K562 (cell line): ENCODE measurements around the gene FTSJ3. TPM values are rescaled to one million over a fixed set of nuclear protein-coding genes. Genes with fewer than 3 reads are reported as not detected.

Source experiments
- BRD9 ChIP-seq: fragments of 450-650 bp; IDR thresholded peaks from 2 replicates; pipeline ENCODE4 v1.6.1; 2018; ENCODE audit warnings: low read depth; ENCODE audit not compliant: partially characterized antibody
- HBP1 ChIP-seq: fragments of 450-650 bp; formaldehyde crosslinking; IDR thresholded peaks from 2 replicates; pipeline ENCODE4 v1.4.0; 2022; ENCODE audit warnings: missing genetic modification characterization
- HCFC1 ChIP-seq: IDR thresholded peaks from 2 replicates; pipeline ENCODE4 v1.6.1; 2012; ENCODE audit warnings: low read depth, low read length, improper control_type of control experiment
- HMGN3 ChIP-seq: IDR thresholded peaks from 2 replicates; pipeline ENCODE4 v1.6.1; 2011; ENCODE audit warnings: borderline replicate concordance, low read depth, mild to moderate bottlenecking, mixed read lengths, low read length; ENCODE audit not compliant: insufficient read length; ENCODE audit errors: extremely low read depth
- KAT8 ChIP-seq: fragments of 450-650 bp; IDR thresholded peaks from 2 replicates; pipeline ENCODE4 v1.6.1; 2016; ENCODE audit warnings: low read depth, mild to moderate bottlenecking
- L3MBTL2 ChIP-seq: fragments of 450-650 bp; IDR thresholded peaks from 2 replicates; pipeline ENCODE4 v1.6.1; 2016; ENCODE audit warnings: mild to moderate bottlenecking, moderate library complexity
- MITF ChIP-seq: IDR thresholded peaks from 2 replicates; pipeline ENCODE4 v1.6.1; 2014; ENCODE audit warnings: antibody characterized with exemption
- NFATC3 ChIP-seq: fragments of 450-650 bp; IDR thresholded peaks from 2 replicates; pipeline ENCODE4 v1.6.1; 2017; ENCODE audit warnings: mild to moderate bottlenecking
- PCBP1 ChIP-seq: fragments of 200-400 bp; formaldehyde crosslinking; IDR thresholded peaks from 2 replicates; pipeline ENCODE4 v1.6.1; 2018; ENCODE audit warnings: mild to moderate bottlenecking, low read depth, low read length; ENCODE audit not compliant: poor library complexity, severe bottlenecking
- POLR2G ChIP-seq: fragments of 200-400 bp; formaldehyde crosslinking; IDR thresholded peaks from 2 replicates; pipeline ENCODE4 v1.6.1; 2017; ENCODE audit warnings: low read depth, mild to moderate bottlenecking, antibody characterized with exemption, low read length, moderate library complexity
- SIN3A ChIP-seq, 2 experiments: fragments of 150-350 bp in 1 of 2; IDR thresholded peaks; 2 replicates each; pipeline ENCODE4 v1.6.1; 2011 to 2016; ENCODE audit warnings: borderline replicate concordance in 2 of 2, low read depth in 2 of 2, low read length in 2 of 2, mild to moderate bottlenecking in 2 of 2, moderate library complexity in 2 of 2; ENCODE audit not compliant: control insufficient read depth in 1 of 2
- THAP12 ChIP-seq: fragments of 250-450 bp; sonication (Bioruptor Pico); IDR thresholded peaks from 2 replicates; pipeline ENCODE4 v1.9.0; 2021; ENCODE audit warnings: mild to moderate bottlenecking, inconsistent platforms
- THAP7 ChIP-seq: fragments of 250-450 bp; sonication (Bioruptor Pico); IDR thresholded peaks from 2 replicates; pipeline ENCODE4 v1.5.0; 2021
- U2AF1 ChIP-seq: fragments of 200-400 bp; formaldehyde crosslinking; optimal IDR thresholded peaks from 2 replicates; pipeline ENCODE3; 2017; ENCODE audit warnings: mild to moderate bottlenecking, low read depth, low read length, moderate library complexity
- YY1 ChIP-seq, 3 experiments: IDR thresholded peaks; 2 replicates each; pipeline ENCODE4 v1.6.1; 2011; ENCODE audit warnings: low read length in 2 of 3, mild to moderate bottlenecking in 2 of 3, moderate library complexity in 2 of 3, borderline replicate concordance in 1 of 3, control low read depth in 1 of 3, low read depth in 1 of 3; ENCODE audit not compliant: insufficient read depth in 3 of 3, insufficient replicate concordance in 2 of 3, control insufficient read depth in 1 of 3, insufficient read length in 1 of 3; ENCODE audit errors: extremely low read depth in 1 of 3
- ZNF140 ChIP-seq: fragments of 250-450 bp; sonication (Bioruptor Pico); IDR thresholded peaks from 2 replicates; pipeline ENCODE4 v1.8.0; 2021; ENCODE audit warnings: moderate library complexity, mild to moderate bottlenecking, inconsistent platforms
- ZNF197 ChIP-seq: fragments of 200-800 bp; sonication (Bioruptor generic); IDR thresholded peaks from 2 replicates; pipeline ENCODE4 v1.6.1; 2016; ENCODE audit warnings: low read depth, missing genetic modification characterization, missing compliant biosample characterization
- ZNF395 ChIP-seq: fragments of 200-800 bp; sonication (Bioruptor generic); IDR thresholded peaks from 2 replicates; pipeline ENCODE4 v1.6.1; 2017; ENCODE audit warnings: missing genetic modification characterization, missing compliant biosample characterization
- polyA plus RNA-seq, 8 experiments: library from polyadenylated mRNA; depleted of rRNA in 4 of 8; stranded (reverse) in 5 of 8; unstranded in 3 of 8; fragments of >200 nt; fragmentation: Nextera tagmentation in 2 of 8; fragmentation: Illumina TruSeq in 1 of 8; extraction: Ambion mirVana in 2 of 8; extraction: Trizol in 1 of 8; gene quantifications; 2 replicates each; pipeline versions ENCODE4 v1.2.1 to v1.2.3, GENCODE V29; 2011 to 2014; ENCODE audit warnings: inconsistent platforms in 1 of 8, missing spikeins in 1 of 8
- total RNA-seq, 7 experiments: library from RNA; depleted of rRNA in 6 of 7; stranded (reverse); fragments of >200 nt in 6 of 7; fragmentation: Illumina TruSeq in 2 of 7; extraction: Trizol in 2 of 7; gene quantifications; 2 replicates each; pipeline versions ENCODE4 v1.2.1 to v1.2.3, GENCODE V29; 2011 to 2021; ENCODE audit warnings: low replicate concordance in 1 of 7

The FTSJ3 gene
- total and polyA plus RNA-seq, 9 of the 15 experiments (the other 6 are each of a cell fraction or from before 2014, with no cell fraction given): 18.0 to 65.6 (median 52.4) TPM

- no peak for TF ChIP-seq ZNF140 (CRISPR knock-in tag)
- TF ChIP-seq HCFC1: peak; percentile 41; the same call in 1 of the 2 replicates
- TF ChIP-seq THAP12 (CRISPR knock-in tag): peak; percentile 84; the same call in 1 of the 2 replicates
- TF ChIP-seq NFATC3: no peak
- peak; percentile 62 for TF ChIP-seq MITF
- no peak for TF ChIP-seq SIN3A (IDR thresholded peaks at IDR 0.05; ENCODE audit: borderline replicate concordance in 2 of 2, control insufficient read depth in 1 of 2, low read depth in 2 of 2, low read length in 2 of 2)
- TF ChIP-seq ZNF395: peak; percentile 87
- peak; percentile 9 for TF ChIP-seq HMGN3
- peak; percentile 85 for TF ChIP-seq PCBP1
- TF ChIP-seq POLR2G: peak; percentile 92
- TF ChIP-seq THAP7: peak; percentile 38; the same call in 1 of the 2 replicates
- TF ChIP-seq YY1 (IDR thresholded peaks at IDR 0.05; ENCODE audit: borderline replicate concordance in 1 of 3, control insufficient read depth in 1 of 3, extremely low read depth in 1 of 3, insufficient read depth in 3 of 3, insufficient read length in 1 of 3, insufficient replicate concordance in 2 of 3, low read depth in 1 of 3, low read length in 2 of 3): peak in 1 of 3 experiments; percentile 29
- no peak for TF ChIP-seq U2AF1
- TF ChIP-seq HBP1 (CRISPR knock-in tag): no peak
- no peak for TF ChIP-seq ZNF197 (CRISPR knock-in tag)
- TF ChIP-seq KAT8: no peak
- TF ChIP-seq BRD9: no peak
- TF ChIP-seq L3MBTL2: peak; percentile 100
Observed at GRCh38 chr17:63848834-63849689, 21.6 kb upstream of the FTSJ3 start (continued).
